ENCODE measurements around the gene PIAS1.

GRCh38 chr15:68056097-68056865, 2.2 kb downstream of the PIAS1 start:
- TF ChIP-seq CTCF (IDR thresholded peaks at IDR 0.05; ENCODE audit: insufficient read depth, low read length, poor library complexity, severe bottlenecking), result no peak
- TF ChIP-seq EZH2phosphoT487 (conservative IDR thresholded peaks at IDR 0.05; ENCODE audit: low read length), result no peak

Data from SU-DHL-6 (cell line).